Measurements from ENCODE around the gene LMOD1. TPM values are rescaled to one million over a fixed set of nuclear protein-coding genes. Genes with fewer than 3 reads are reported as not detected.

Gene LMOD1
- total and polyA plus RNA-seq, 2 donors (not counting 1 experiment from before 2014, with no cell fraction given) = not detected

DNA sequence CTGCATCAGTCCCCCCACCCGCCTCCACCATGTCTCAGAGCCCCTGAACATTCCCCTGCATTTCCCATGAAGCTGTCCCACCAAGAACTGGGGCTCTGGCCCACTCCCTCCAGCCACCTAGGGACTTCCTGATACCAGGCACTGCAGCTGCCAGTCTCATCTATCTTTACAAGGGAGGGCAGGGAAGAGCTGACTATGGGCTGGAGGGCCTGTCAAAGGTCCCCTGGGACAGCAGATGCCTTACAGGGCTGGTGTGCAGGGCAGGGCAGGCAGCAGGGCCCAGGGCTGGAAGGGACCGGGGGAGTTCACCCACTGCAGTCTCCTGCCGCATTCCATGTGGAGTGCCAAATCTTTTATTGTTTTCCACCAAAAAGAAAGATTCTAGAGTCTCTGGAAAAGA is 40.0 kb downstream of the LMOD1 start:
- no peaks in the 10 kb centered on the region for H3K27me3 ChIP-seq (replicated peaks in 1 of 4; ENCODE audit: control extremely low read depth in 1 of 4, control insufficient read depth in 3 of 4, insufficient read depth in 4 of 4, low read length in 3 of 4)
- H3K9me3 Mint-ChIP-seq (ENCODE audit: insufficient read depth) = no peaks in the 10 kb centered on the region
- TF ChIP-seq, protein P1, sequence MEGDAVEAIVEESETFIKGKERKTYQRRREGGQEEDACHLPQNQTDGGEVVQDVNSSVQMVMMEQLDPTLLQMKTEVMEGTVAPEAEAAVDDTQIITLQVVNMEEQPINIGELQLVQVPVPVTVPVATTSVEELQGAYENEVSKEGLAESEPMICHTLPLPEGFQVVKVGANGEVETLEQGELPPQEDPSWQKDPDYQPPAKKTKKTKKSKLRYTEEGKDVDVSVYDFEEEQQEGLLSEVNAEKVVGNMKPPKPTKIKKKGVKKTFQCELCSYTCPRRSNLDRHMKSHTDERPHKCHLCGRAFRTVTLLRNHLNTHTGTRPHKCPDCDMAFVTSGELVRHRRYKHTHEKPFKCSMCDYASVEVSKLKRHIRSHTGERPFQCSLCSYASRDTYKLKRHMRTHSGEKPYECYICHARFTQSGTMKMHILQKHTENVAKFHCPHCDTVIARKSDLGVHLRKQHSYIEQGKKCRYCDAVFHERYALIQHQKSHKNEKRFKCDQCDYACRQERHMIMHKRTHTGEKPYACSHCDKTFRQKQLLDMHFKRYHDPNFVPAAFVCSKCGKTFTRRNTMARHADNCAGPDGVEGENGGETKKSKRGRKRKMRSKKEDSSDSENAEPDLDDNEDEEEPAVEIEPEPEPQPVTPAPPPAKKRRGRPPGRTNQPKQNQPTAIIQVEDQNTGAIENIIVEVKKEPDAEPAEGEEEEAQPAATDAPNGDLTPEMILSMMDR (IDR thresholded peaks at IDR 0.05) = no peak
- no peak for TF ChIP-seq EZH2 (IDR thresholded peaks at IDR 0.05; ENCODE audit: borderline replicate concordance, insufficient read depth, low read depth, low read length, poor library complexity, severe bottlenecking)
- intact Hi-C loops (cut with micrococcal nuclease) = no loop called here
- H3K27ac Mint-ChIP-seq = no peak overlapping the region
- H3K4me1 ChIP-seq (ENCODE audit: control insufficient read depth in 2 of 2, insufficient read depth in 2 of 2, low read length in 2 of 2) = no peaks in the 10 kb centered on the region
- H3K9ac ChIP-seq (ENCODE audit: low read length) = no peak overlapping the region
- no peaks in the 10 kb centered on the region for H3K79me2 ChIP-seq (ENCODE audit: control insufficient read depth, insufficient read depth, low read length)
- H3K27ac ChIP-seq (ENCODE audit: low read length in 2 of 2) = no peak overlapping the region
- H3K4me3 Mint-ChIP-seq = no peak overlapping the region
- no peak for DNase-seq
- H3K4me1 Mint-ChIP-seq = no peaks in the 10 kb centered on the region
- no peak overlapping the region for H3K4me3 ChIP-seq (ENCODE audit: control extremely low read depth in 1 of 5, extremely low read depth in 1 of 5, insufficient read depth in 1 of 5, low read depth in 2 of 5, low read length in 4 of 5)
- H3K27me3 Mint-ChIP-seq = peaks cover 8% of the 10 kb centered on the region
- 100% methylated on average over 3 of the region's 3 CpGs for WGBS (ENCODE audit: insufficient coverage)
- H3K36me3 ChIP-seq (replicated peaks in 1 of 2; ENCODE audit: control extremely low read depth in 1 of 2, control insufficient read depth in 1 of 2, extremely low read depth in 1 of 2, insufficient read depth in 2 of 2, low read length in 1 of 2) = no peaks in the 10 kb centered on the region
- CTCF ChIA-PET = interaction anchor here (1.7 kb wide), 1 partner anchor 10 kb away, joined by 6 read pairs; no protein-coding TSS in a partner anchor
- no peaks in the 10 kb centered on the region for H4K20me1 ChIP-seq (ENCODE audit: control insufficient read depth, insufficient read depth, low read length, poor library complexity, severe bottlenecking)
- no peaks in the 10 kb centered on the region for H3K9me3 ChIP-seq (ENCODE audit: control extremely low read depth in 1 of 3, control insufficient read depth in 2 of 3, insufficient read depth in 1 of 3, low read length in 2 of 3)
- H3K4me2 ChIP-seq (replicated peaks; ENCODE audit: low read depth, low read length, poor library complexity, severe bottlenecking) = no peak overlapping the region
- POLR2A ChIA-PET = no interaction called here
- no peak for ATAC-seq (ENCODE audit: low read depth)
- no peak overlapping the region for H2AFZ ChIP-seq (ENCODE audit: insufficient read depth, low read depth, low read length, poor library complexity, severe bottlenecking)

DNA sequence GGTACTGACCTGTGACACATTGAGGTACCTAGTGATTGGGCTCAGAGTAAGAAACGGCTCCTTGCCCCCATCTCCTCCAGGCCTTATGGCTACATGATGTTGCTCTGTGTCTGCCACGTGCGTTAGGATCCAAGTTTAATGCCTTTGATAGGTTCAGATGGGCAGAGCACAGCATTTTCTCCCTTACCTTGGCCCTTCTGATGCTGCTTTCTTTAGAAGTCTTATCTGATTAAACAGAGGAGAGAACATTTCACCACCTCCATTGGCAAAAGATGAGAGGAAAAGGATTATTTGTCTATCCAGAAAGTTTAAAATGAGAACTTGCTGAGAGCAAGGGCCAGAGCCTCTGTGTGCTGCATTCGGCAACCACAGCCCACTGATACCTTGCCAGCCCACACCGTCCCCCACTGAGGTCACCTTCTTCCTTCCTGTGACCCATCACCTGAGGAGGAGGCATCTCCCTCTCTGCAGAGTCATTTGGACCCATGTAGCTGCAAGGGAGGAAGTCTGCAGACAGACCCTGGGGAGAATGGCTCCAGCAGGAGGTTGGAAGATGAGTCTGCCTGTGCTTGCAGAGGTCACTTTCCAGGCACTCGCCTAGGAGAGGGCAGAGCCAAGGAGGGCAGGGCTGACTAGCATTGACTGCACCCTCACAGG is 41.0 kb downstream of the LMOD1 start:
- Mint-ChIP-seq H3K27me3 (peaks cover 7% of the 10 kb centered on the region), H3K27ac (no peak overlapping the region), H3K4me1 (no peaks in the 10 kb centered on the region), H3K9me3 (ENCODE audit: insufficient read depth) (no peaks in the 10 kb centered on the region), H3K4me3 (no peak overlapping the region)
- H3K9me3 ChIP-seq (ENCODE audit: control extremely low read depth in 1 of 3, control insufficient read depth in 2 of 3, insufficient read depth in 1 of 3, low read length in 2 of 3) = no peaks in the 10 kb centered on the region
- intact Hi-C loops (cut with micrococcal nuclease) = no loop called here
- DNase-seq (no peak), ATAC-seq (ENCODE audit: low read depth) (no peak)
- H3K27me3 ChIP-seq (replicated peaks in 1 of 4; ENCODE audit: control extremely low read depth in 1 of 4, control insufficient read depth in 3 of 4, insufficient read depth in 4 of 4, low read length in 3 of 4) = no peaks in the 10 kb centered on the region
- H3K36me3 ChIP-seq (replicated peaks in 1 of 2; ENCODE audit: control extremely low read depth in 1 of 2, control insufficient read depth in 1 of 2, extremely low read depth in 1 of 2, insufficient read depth in 2 of 2, low read length in 1 of 2) = no peaks in the 10 kb centered on the region
- no peak overlapping the region for H3K4me2 ChIP-seq (replicated peaks; ENCODE audit: low read depth, low read length, poor library complexity, severe bottlenecking)
- no peak overlapping the region for H3K4me3 ChIP-seq (ENCODE audit: control extremely low read depth in 1 of 5, extremely low read depth in 1 of 5, insufficient read depth in 1 of 5, low read depth in 2 of 5, low read length in 4 of 5)
- CTCF ChIA-PET = interaction anchor here (1.0 to 1.7 kb wide), 2 partner anchors 9 kb away, joined by 5 to 6 read pairs; no protein-coding TSS in a partner anchor
- POLR2A ChIA-PET = no interaction called here
- no peaks in the 10 kb centered on the region for H4K20me1 ChIP-seq (ENCODE audit: control insufficient read depth, insufficient read depth, low read length, poor library complexity, severe bottlenecking)
- no peak overlapping the region for H3K9ac ChIP-seq (ENCODE audit: low read length)
- no peak overlapping the region for H2AFZ ChIP-seq (ENCODE audit: insufficient read depth, low read depth, low read length, poor library complexity, severe bottlenecking)
- no peaks in the 10 kb centered on the region for H3K4me1 ChIP-seq (ENCODE audit: control insufficient read depth in 2 of 2, insufficient read depth in 2 of 2, low read length in 2 of 2)
- H3K27ac ChIP-seq (ENCODE audit: low read length in 2 of 2) = no peak overlapping the region
- 82% methylated on average over 6 of the region's 6 CpGs for WGBS (ENCODE audit: insufficient coverage)
- H3K79me2 ChIP-seq (ENCODE audit: control insufficient read depth, insufficient read depth, low read length) = no peaks in the 10 kb centered on the region
- no peak for TF ChIP-seq EZH2 (IDR thresholded peaks at IDR 0.05; ENCODE audit: borderline replicate concordance, insufficient read depth, low read depth, low read length, poor library complexity, severe bottlenecking)
- TF ChIP-seq, protein P1 (IDR thresholded peaks at IDR 0.05) = no peak

Measured in B cell (primary cell).